ENCODE data around the gene CCDC60.

Gene CCDC60

DNA sequence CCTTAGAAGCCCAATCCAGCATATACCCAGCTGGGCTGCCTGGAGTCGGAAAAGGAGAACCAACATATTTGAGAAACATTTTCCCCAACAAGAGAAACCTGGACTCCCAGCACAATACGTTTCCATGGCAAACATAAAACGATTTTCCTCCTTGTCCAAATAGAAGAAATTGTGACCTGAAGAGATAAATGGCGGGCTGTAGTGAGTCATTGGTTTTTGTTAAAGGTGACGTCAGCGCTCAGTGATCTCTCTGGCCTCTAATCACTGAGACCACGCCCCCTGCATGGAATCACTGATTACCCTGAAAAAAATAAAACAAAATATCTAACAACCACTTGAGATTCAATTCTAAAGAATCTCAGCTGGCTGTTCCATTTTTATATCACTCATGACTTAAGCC is 6.0 kb downstream of the CCDC60 start:
- H3K9me2 ChIP-seq (replicated peaks; ENCODE audit: insufficient read depth, low read length) = no peaks in the 10 kb centered on the region
- no peaks in the 10 kb centered on the region for H3K9me3 ChIP-seq (replicated peaks; ENCODE audit: insufficient read depth, low read length)
- no peak overlapping the region for H3K9ac ChIP-seq (ENCODE audit: low read length)
- H3K27ac ChIP-seq (ENCODE audit: low read length) = no peak overlapping the region
- no peaks in the 10 kb centered on the region for H3K36me3 ChIP-seq (replicated peaks; ENCODE audit: insufficient read depth, low read length)
- DNase-seq = no peak
- H2AFZ ChIP-seq (ENCODE audit: low read length) = no peak overlapping the region
- H3K4me1 ChIP-seq (ENCODE audit: low read length) = no peaks in the 10 kb centered on the region
- TF ChIP-seq, protein P1, sequence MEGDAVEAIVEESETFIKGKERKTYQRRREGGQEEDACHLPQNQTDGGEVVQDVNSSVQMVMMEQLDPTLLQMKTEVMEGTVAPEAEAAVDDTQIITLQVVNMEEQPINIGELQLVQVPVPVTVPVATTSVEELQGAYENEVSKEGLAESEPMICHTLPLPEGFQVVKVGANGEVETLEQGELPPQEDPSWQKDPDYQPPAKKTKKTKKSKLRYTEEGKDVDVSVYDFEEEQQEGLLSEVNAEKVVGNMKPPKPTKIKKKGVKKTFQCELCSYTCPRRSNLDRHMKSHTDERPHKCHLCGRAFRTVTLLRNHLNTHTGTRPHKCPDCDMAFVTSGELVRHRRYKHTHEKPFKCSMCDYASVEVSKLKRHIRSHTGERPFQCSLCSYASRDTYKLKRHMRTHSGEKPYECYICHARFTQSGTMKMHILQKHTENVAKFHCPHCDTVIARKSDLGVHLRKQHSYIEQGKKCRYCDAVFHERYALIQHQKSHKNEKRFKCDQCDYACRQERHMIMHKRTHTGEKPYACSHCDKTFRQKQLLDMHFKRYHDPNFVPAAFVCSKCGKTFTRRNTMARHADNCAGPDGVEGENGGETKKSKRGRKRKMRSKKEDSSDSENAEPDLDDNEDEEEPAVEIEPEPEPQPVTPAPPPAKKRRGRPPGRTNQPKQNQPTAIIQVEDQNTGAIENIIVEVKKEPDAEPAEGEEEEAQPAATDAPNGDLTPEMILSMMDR (IDR thresholded peaks at IDR 0.05; ENCODE audit: low read length) = no peak
- TF ChIP-seq EZH2 (optimal IDR thresholded peaks at IDR 0.05; ENCODE audit: low read depth, low read length) (no peak), EZH2phosphoT487 (IDR thresholded peaks at IDR 0.05; ENCODE audit: low read length) (no peak)
- H3K79me2 ChIP-seq (ENCODE audit: low read length) = no peaks in the 10 kb centered on the region
- no peaks in the 10 kb centered on the region for H3F3A ChIP-seq (ENCODE audit: insufficient read depth, low read length)
- no peak overlapping the region for H3K4me2 ChIP-seq (ENCODE audit: low read depth, low read length)
- H3K4me3 ChIP-seq (ENCODE audit: low read length) = no peak overlapping the region
- no peaks in the 10 kb centered on the region for H3K27me3 ChIP-seq (replicated peaks; ENCODE audit: insufficient read depth, low read length)
- H4K20me1 ChIP-seq (ENCODE audit: insufficient read depth, low read length) = no peaks in the 10 kb centered on the region

DNA sequence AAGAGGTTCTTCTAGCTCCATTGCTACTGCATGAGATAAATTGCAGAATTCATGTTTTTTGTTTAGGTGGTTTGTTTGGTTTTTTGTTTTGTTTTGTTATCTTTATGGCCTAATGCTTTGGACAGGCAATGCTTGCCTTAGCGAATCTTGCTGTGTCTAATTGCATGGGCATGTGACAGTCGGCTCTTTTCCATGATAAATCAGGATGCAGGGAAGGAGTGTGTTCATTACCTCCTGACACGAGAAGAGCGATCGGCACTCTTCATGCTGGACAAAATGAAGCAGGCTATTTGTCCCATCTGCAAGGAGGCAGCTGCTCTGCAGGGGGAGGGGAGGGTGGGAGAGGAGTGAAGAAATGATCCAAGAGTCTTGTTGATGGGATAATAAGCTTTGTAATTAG is 6.5 kb downstream of the CCDC60 start:
- H3K9ac ChIP-seq (ENCODE audit: low read length) = no peak overlapping the region
- TF ChIP-seq EZH2phosphoT487 (IDR thresholded peaks at IDR 0.05; ENCODE audit: low read length) = no peak
- TF ChIP-seq, protein P1 (IDR thresholded peaks at IDR 0.05; ENCODE audit: low read length) = no peak
- TF ChIP-seq EZH2 (optimal IDR thresholded peaks at IDR 0.05; ENCODE audit: low read depth, low read length) = no peak
- H3K4me2 ChIP-seq (ENCODE audit: low read depth, low read length) = no peak overlapping the region
- no peaks in the 10 kb centered on the region for H3K4me1 ChIP-seq (ENCODE audit: low read length)
- H3F3A ChIP-seq (ENCODE audit: insufficient read depth, low read length) = no peaks in the 10 kb centered on the region
- no peaks in the 10 kb centered on the region for H3K9me3 ChIP-seq (replicated peaks; ENCODE audit: insufficient read depth, low read length)
- no peaks in the 10 kb centered on the region for H3K36me3 ChIP-seq (replicated peaks; ENCODE audit: insufficient read depth, low read length)
- no peak overlapping the region for H3K27ac ChIP-seq (ENCODE audit: low read length)
- H3K79me2 ChIP-seq (ENCODE audit: low read length) = no peaks in the 10 kb centered on the region
- H4K20me1 ChIP-seq (ENCODE audit: insufficient read depth, low read length) = no peaks in the 10 kb centered on the region
- no peak overlapping the region for H3K4me3 ChIP-seq (ENCODE audit: low read length)
- no peaks in the 10 kb centered on the region for H3K27me3 ChIP-seq (replicated peaks; ENCODE audit: insufficient read depth, low read length)
- DNase-seq = no peak
- H2AFZ ChIP-seq (ENCODE audit: low read length) = no peak overlapping the region
- H3K9me2 ChIP-seq (replicated peaks; ENCODE audit: insufficient read depth, low read length) = no peaks in the 10 kb centered on the region

DNA sequence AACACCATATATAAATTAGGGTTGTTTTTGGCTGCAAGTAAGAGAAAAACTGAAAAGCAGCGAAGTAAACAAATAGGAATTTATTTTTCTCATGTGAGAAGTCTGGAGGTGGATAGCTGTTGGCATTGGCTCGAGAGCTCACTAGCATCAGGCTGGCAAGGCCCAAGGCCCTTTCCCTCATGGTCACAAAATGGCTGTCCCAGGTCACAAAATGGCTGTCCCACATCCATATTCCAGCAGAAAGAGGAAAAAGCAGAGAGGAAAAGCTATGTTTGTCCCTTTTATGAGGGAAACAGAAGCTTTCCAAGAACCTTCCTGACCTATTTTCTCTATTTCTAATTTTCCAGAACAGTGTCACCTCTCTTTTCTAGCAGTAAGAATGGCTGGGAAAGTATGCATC is 7.5 kb downstream of the CCDC60 start:
- Histone ChIP-seq H3F3A (ENCODE audit: insufficient read depth, low read length) (no peaks in the 10 kb centered on the region), H2AFZ (ENCODE audit: low read length) (no peak overlapping the region), H4K20me1 (ENCODE audit: insufficient read depth, low read length) (no peaks in the 10 kb centered on the region), H3K4me3 (ENCODE audit: low read length) (no peak overlapping the region), H3K27me3 (replicated peaks; ENCODE audit: insufficient read depth, low read length) (no peaks in the 10 kb centered on the region), H3K4me1 (ENCODE audit: low read length) (no peaks in the 10 kb centered on the region), H3K4me2 (ENCODE audit: low read depth, low read length) (no peak overlapping the region), H3K9me2 (replicated peaks; ENCODE audit: insufficient read depth, low read length) (no peaks in the 10 kb centered on the region), H3K36me3 (replicated peaks; ENCODE audit: insufficient read depth, low read length) (no peaks in the 10 kb centered on the region), H3K9me3 (replicated peaks; ENCODE audit: insufficient read depth, low read length) (no peaks in the 10 kb centered on the region), H3K79me2 (ENCODE audit: low read length) (no peaks in the 10 kb centered on the region), H3K9ac (ENCODE audit: low read length) (no peak overlapping the region), H3K27ac (ENCODE audit: low read length) (no peak overlapping the region)
- TF ChIP-seq EZH2 (optimal IDR thresholded peaks at IDR 0.05; ENCODE audit: low read depth, low read length) (no peak), EZH2phosphoT487 (IDR thresholded peaks at IDR 0.05; ENCODE audit: low read length) (no peak)
- TF ChIP-seq, protein P1 (IDR thresholded peaks at IDR 0.05; ENCODE audit: low read length) = no peak
- no peak for DNase-seq

Data from MM.1S (cell line).